Panc1 (cell line): ENCODE measurements around the gene HNRNPF. TPM values are rescaled to one million over a fixed set of nuclear protein-coding genes. Genes with fewer than 3 reads are reported as not detected.

Experiments
- ATAC-seq: fragments of 200-7000 bp; cut with Tn5 transposase; 2 replicates; pipeline ENCODE4 v1.9.1; 2020; ENCODE audit warnings: mild to moderate bottlenecking, moderate library complexity
- BruUV-seq: library from RNA; stranded (reverse); fragments of 400-500 nt; replicated peaks from 2 replicates; lab custom pipeline; 2021; lab: Mats Ljungman, UMichigan
- CTCF ChIA-PET: fragments of 300-600 bp; sonication (Branson Sonifier 250); formaldehyde crosslinking; loops from one replicate; lab custom pipeline; 2022; ENCODE audit warnings: antibody characterized with exemption; lab: Charles Lee
- POLR2A ChIA-PET: fragments of 300-600 bp; sonication (Branson Sonifier 250); formaldehyde crosslinking; loops from one replicate; lab custom pipeline; 2022; ENCODE audit warnings: antibody characterized with exemption; lab: Charles Lee
- DNase-seq: peaks from one replicate; pipeline ENCODE4 v3.0.0-alpha.2; 2010; ENCODE audit warnings: low read depth, low spot score
- H3K27ac ChIP-seq: 2 replicates; pipeline ENCODE4 v1.5.1; 2011; ENCODE audit warnings: mild to moderate bottlenecking, low read length, inconsistent platforms
- H3K27me3 ChIP-seq: fragments of 200-500 bp; sonication (Bioruptor generic); 2 replicates; pipeline ENCODE4 v1.6.0; 2014; ENCODE audit warnings: low read length, inconsistent platforms; ENCODE audit not compliant: control insufficient read depth, insufficient read depth
- H3K36me3 ChIP-seq: fragments of 200-500 bp; sonication (Bioruptor generic); 2 replicates; pipeline ENCODE4 v1.5.1; 2014; ENCODE audit warnings: inconsistent platforms, mild to moderate bottlenecking, low read length, moderate library complexity; ENCODE audit not compliant: control insufficient read depth, insufficient read depth
- H3K4me1 ChIP-seq: 2 replicates; pipeline ENCODE4 v1.5.1; 2011; ENCODE audit warnings: inconsistent platforms, mild to moderate bottlenecking, low read length, moderate library complexity; ENCODE audit not compliant: control insufficient read depth, insufficient read depth
- H3K4me3 ChIP-seq, 2 experiments: 2 replicates each; pipeline ENCODE4 v1.5.1; 2011 to 2012; ENCODE audit warnings: low read depth in 2 of 2, low read length in 2 of 2, mild to moderate bottlenecking in 2 of 2, inconsistent platforms in 1 of 2, moderate library complexity in 1 of 2
- H3K9me3 ChIP-seq: fragments of 200-500 bp; sonication (Bioruptor generic); 2 replicates; pipeline ENCODE4 v1.5.1; 2014; ENCODE audit warnings: low read depth, mild to moderate bottlenecking, inconsistent platforms, low read length, moderate library complexity; ENCODE audit not compliant: control insufficient read depth, insufficient read depth
- CTCF ChIP-seq: fragments of 450-650 bp; IDR thresholded peaks from 2 replicates; pipeline ENCODE4 v1.5.1; 2017; ENCODE audit warnings: mild to moderate bottlenecking
- POLR2AphosphoS5 ChIP-seq: IDR thresholded peaks from 2 replicates; pipeline ENCODE4 v1.6.1; 2012; ENCODE audit warnings: mild to moderate bottlenecking, low read depth, low read length, moderate library complexity
- REST ChIP-seq, 2 experiments: IDR thresholded peaks; 2 replicates each; pipeline ENCODE4 v1.6.1; 2011 to 2012; ENCODE audit warnings: low read depth in 2 of 2, control low read depth in 1 of 2, low read length in 1 of 2, mild to moderate bottlenecking in 1 of 2, moderate library complexity in 1 of 2; ENCODE audit not compliant: insufficient read depth in 1 of 2
- SIN3A ChIP-seq: IDR thresholded peaks from 2 replicates; pipeline ENCODE4 v1.6.1; 2012; ENCODE audit warnings: low read depth, mild to moderate bottlenecking, low read length, moderate library complexity, borderline replicate concordance; ENCODE audit not compliant: insufficient read depth
- TCF7L2 ChIP-seq: IDR thresholded peaks from 2 replicates; pipeline ENCODE4 v1.6.1; 2011; ENCODE audit warnings: mild to moderate bottlenecking, low read depth, low read length, inconsistent platforms
- in situ Hi-C: cut with HindIII; loops from 2 replicates; pipeline ENCODE4 v1.10.0; 2016; ENCODE audit warnings: low sequenced_read_pairs, low pct_unique_long_range_greater_than_20kb
- intact Hi-C: fragments of 100-400 bp; cut with micrococcal nuclease; formaldehyde crosslinking; loops from one replicate; pipeline ENCODE4 v1.10.0; 2022; ENCODE audit not compliant: unreplicated experiment
- total RNA-seq: library from RNA; stranded (reverse); gene quantifications from one replicate; pipeline ENCODE4 v1.2.1, GENCODE V29; 2021; ENCODE audit not compliant: unreplicated experiment

Gene HNRNPF
- total RNA-seq, 1 experiment from 2014 or later, result 466 TPM

GRCh38 chr10:43350686-43351085 is 58.3 kb downstream of the HNRNPF start:
- no TSS peak for BruUV-seq
- no peak for ATAC-seq
- no peak for DNase-seq
- Histone ChIP-seq H3K27me3 (no peaks in the 10 kb centered on the region), H3K9me3 (no peaks in the 10 kb centered on the region), H3K4me1 (peaks cover 15% of the 10 kb centered on the region), H3K36me3 (no peaks in the 10 kb centered on the region), H3K27ac (no peak overlapping the region), H3K4me3 (no peak overlapping the region)
- in situ Hi-C loops (no loop called here), intact Hi-C loops (no loop called here)
- POLR2A ChIA-PET, result interaction anchor here (0.7 kb wide), 1 partner anchor 51 kb away, joined by 3 read pairs; no protein-coding TSS in a partner anchor
- TF ChIP-seq POLR2AphosphoS5 (no peak), REST (IDR thresholded peaks at IDR 0.05; ENCODE audit: insufficient read depth in 1 of 2, low read depth in 2 of 2, low read length in 1 of 2) (no peak), SIN3A (no peak), TCF7L2 (no peak), CTCF (no peak)
- CTCF ChIA-PET, result interaction anchor here (0.7 to 0.9 kb wide), 2 partner anchors 65 to 86 kb away, joined by 3 read pairs; no protein-coding TSS in a partner anchor

GRCh38 chr10:43350156-43350555 is 58.8 kb downstream of the HNRNPF start:
- DNase-seq (no peak), ATAC-seq (no peak)
- no TSS peak for BruUV-seq
- H3K36me3 ChIP-seq, result no peaks in the 10 kb centered on the region
- no peaks in the 10 kb centered on the region for H3K27me3 ChIP-seq
- ChIA-PET POLR2A (no interaction called here), CTCF (no interaction called here)
- no peak overlapping the region for H3K27ac ChIP-seq
- no peaks in the 10 kb centered on the region for H3K9me3 ChIP-seq
- no peak overlapping the region for H3K4me3 ChIP-seq
- no peak for TF ChIP-seq CTCF
- no peak for TF ChIP-seq REST (IDR thresholded peaks at IDR 0.05; ENCODE audit: insufficient read depth in 1 of 2, low read depth in 2 of 2, low read length in 1 of 2)
- TF ChIP-seq SIN3A, result no peak
- no peak for TF ChIP-seq POLR2AphosphoS5
- TF ChIP-seq TCF7L2, result no peak
- intact Hi-C loops (no loop called here), in situ Hi-C loops (no loop called here)
- peaks cover 15% of the 10 kb centered on the region for H3K4me1 ChIP-seq
